Measurements from ENCODE around the gene ERFE. TPM values are rescaled to one million over a fixed set of nuclear protein-coding genes. Genes with fewer than 3 reads are reported as not detected.

Gene ERFE
- total RNA-seq, 2 donors from 2014 or later, result 7.7 TPM; not detected in 1

- 80% methylated on average over 18 of the region's 21 CpGs for WGBS
- H3K36me3 ChIP-seq, result no peaks in the 10 kb centered on the region
- no peak overlapping the region for H3K27ac ChIP-seq
- H3K4me3 ChIP-seq, result no peak overlapping the region
- H3K9me3 ChIP-seq, result no peaks in the 10 kb centered on the region
- DNase-seq (ENCODE audit: low spot score), result no peak
- intact Hi-C loops (cut with DNase I), result no loop called here
- no peak for TF ChIP-seq CTCF (IDR thresholded peaks at IDR 0.05)
- no peak for TF ChIP-seq POLR2AphosphoS5 (IDR thresholded peaks at IDR 0.05)
- TF ChIP-seq POLR2A (IDR thresholded peaks at IDR 0.05), result no peak
- H3K4me1 ChIP-seq (replicated peaks), result no peaks in the 10 kb centered on the region
- H3K27me3 ChIP-seq (replicated peaks; ENCODE audit: insufficient read depth), result peaks cover 2% of the 10 kb centered on the region
Observed at GRCh38 chr2:238116298-238117198, 42.2 kb upstream of the ERFE start.

- no peak overlapping the region for H3K27ac ChIP-seq
- TF ChIP-seq POLR2AphosphoS5 (IDR thresholded peaks at IDR 0.05), result no peak
- no peak for TF ChIP-seq POLR2A (IDR thresholded peaks at IDR 0.05)
- no peak for TF ChIP-seq CTCF (IDR thresholded peaks at IDR 0.05)
- no peaks in the 10 kb centered on the region for H3K36me3 ChIP-seq
- no peaks in the 10 kb centered on the region for H3K4me1 ChIP-seq (replicated peaks)
- H3K4me3 ChIP-seq, result no peak overlapping the region
- WGBS, result 67% methylated on average over 11 of the region's 11 CpGs
- H3K9me3 ChIP-seq, result no peaks in the 10 kb centered on the region
- no peak for DNase-seq (ENCODE audit: low spot score)
- intact Hi-C loops (cut with DNase I), result no loop called here
- peaks cover 2% of the 10 kb centered on the region for H3K27me3 ChIP-seq (replicated peaks; ENCODE audit: insufficient read depth)
Observed at GRCh38 chr2:238117199-238118154, 41.3 kb upstream of the ERFE start.

- H3K27ac ChIP-seq, result no peak overlapping the region
- intact Hi-C loops (cut with DNase I), result no loop called here
- H3K4me1 ChIP-seq (replicated peaks), result no peaks in the 10 kb centered on the region
- TF ChIP-seq POLR2AphosphoS5 (IDR thresholded peaks at IDR 0.05) (no peak), CTCF (IDR thresholded peaks at IDR 0.05) (no peak), POLR2A (IDR thresholded peaks at IDR 0.05) (no peak)
- H3K36me3 ChIP-seq, result no peaks in the 10 kb centered on the region
- no peak for DNase-seq (ENCODE audit: low spot score)
- H3K4me3 ChIP-seq, result no peak overlapping the region
- peaks cover 2% of the 10 kb centered on the region for H3K27me3 ChIP-seq (replicated peaks; ENCODE audit: insufficient read depth)
- H3K9me3 ChIP-seq, result no peaks in the 10 kb centered on the region
- 62% methylated on average over 15 of the region's 15 CpGs for WGBS
Observed at GRCh38 chr2:238119756-238120462, 38.9 kb upstream of the ERFE start.

GRCh38 chr2:238120463-238121298, 38.1 kb upstream of the ERFE start:
- no peak for DNase-seq (ENCODE audit: low spot score)
- intact Hi-C loops (cut with DNase I), result no loop called here
- Histone ChIP-seq H3K9me3 (no peaks in the 10 kb centered on the region), H3K27ac (no peak overlapping the region), H3K4me3 (no peak overlapping the region), H3K27me3 (replicated peaks; ENCODE audit: insufficient read depth) (peaks cover 2% of the 10 kb centered on the region), H3K36me3 (no peaks in the 10 kb centered on the region), H3K4me1 (replicated peaks) (no peaks in the 10 kb centered on the region)
- TF ChIP-seq CTCF (IDR thresholded peaks at IDR 0.05) (no peak), POLR2A (IDR thresholded peaks at IDR 0.05) (no peak), POLR2AphosphoS5 (IDR thresholded peaks at IDR 0.05) (no peak)
- WGBS, result 54% methylated on average over 29 of the region's 30 CpGs
